Sciatic nerve (tissue), 2 donors: Measurements from ENCODE around the gene ZBTB21. TPM values are rescaled to one million over a fixed set of nuclear protein-coding genes. Genes with fewer than 3 reads are reported as not detected.
A peak's percentile ranks its signal among the peaks of the same experiment; 100 is the strongest.

Source experiments
- ATAC-seq: fragments of 200-7000 bp; cut with Tn5 transposase; one replicate; pipeline ENCODE4 v1.9.1; 2020; ENCODE audit warnings: mild to moderate bottlenecking, moderate library complexity
- DNase-seq: peaks from one replicate; pipeline ENCODE4 v3.0.0-alpha.2; 2020; ENCODE audit warnings: low spot score
- intact Hi-C: fragments of 100-400 bp; cut with DNase I; formaldehyde crosslinking; loops from one replicate; pipeline ENCODE4 v1.14.2; 2022
- total RNA-seq: library from RNA; stranded (reverse); fragmentation: NEBNext Ultra II Directional; extraction: Animal tissue kit (Norgen Biotek cat#: 25700); gene quantifications from one replicate; pipeline ENCODE4 v1.2.1, GENCODE V29; 2021
- donor health status: DM: no; HTN: no; CAD: no.
- donor health status: DM: no; HTN: no; CAD: no.

The ZBTB21 gene
- total RNA-seq, 1 donor from 2014 or later = 27.3 TPM

- intact Hi-C loops = no loop called here
- ATAC-seq = no peak
These were observed 34.5 kb downstream of the ZBTB21 start for GRCh38 chr21:41975391-41976272.

DNA sequence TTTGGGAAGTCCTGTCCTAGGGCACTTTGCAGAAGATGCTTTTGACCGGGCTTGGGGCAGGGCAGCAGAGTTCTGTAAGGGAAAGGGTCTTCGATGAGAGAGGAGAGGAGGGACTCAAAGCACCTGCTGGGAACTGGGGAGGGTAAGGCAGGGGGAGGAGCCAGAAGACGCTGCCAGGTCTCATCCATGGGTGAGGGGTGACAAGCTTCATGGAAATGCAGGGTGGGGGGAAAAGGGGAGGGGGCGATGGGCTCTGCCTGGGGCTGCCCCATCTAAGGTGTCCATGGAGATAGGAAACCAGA is 35.5 kb downstream of the ZBTB21 start:
- ATAC-seq (no peak), DNase-seq (no peak)
- intact Hi-C loops = no loop called here

More at GRCh38 chr21:41975391-41976272, 34.5 kb downstream of the ZBTB21 start:
- DNase-seq = no peak

GRCh38 chr21:41973861-41974751 is 36.1 kb downstream of the ZBTB21 start:
- no peak for DNase-seq
- intact Hi-C loops = no loop called here
- ATAC-seq = no peak

GRCh38 chr21:41973427-41973831 is 36.7 kb downstream of the ZBTB21 start:
- no peak for ATAC-seq
- no peak for DNase-seq
- intact Hi-C loops = no loop called here

DNA sequence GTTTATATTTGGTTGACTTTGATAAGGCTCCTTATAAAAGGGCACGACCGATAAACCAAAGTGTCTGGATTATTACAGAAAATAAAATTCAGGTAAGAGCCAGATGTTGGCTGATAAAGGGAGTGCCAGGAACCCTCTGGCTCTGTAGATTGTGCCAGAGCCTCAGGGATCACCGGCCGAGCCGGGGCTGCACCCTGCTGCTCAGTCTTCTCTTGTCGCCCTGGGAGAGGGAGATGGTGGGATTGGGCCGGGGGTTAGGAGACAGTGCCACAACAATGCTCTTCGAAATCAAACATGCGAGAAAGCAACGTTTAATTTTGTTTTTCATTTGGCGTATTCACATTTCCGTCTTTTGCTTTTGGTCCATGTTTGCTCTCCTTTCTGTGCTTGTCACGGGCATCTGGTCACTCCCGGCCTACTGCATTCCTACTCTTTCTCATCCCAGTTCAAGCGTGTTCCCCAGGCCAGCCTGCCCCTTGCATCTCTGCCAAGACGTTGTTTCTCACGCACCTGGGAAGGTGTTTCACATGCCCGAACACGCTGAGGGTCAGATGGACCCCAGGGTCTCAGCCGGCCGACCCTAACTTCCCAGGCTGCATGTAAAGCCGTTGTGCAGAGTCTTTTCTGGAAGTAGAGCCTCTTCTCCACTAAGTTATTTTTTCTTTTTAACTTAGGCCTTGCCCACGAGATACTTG is 37.5 kb downstream of the ZBTB21 start:
- no peak for ATAC-seq
- no peak for DNase-seq
- intact Hi-C loops = no loop called here

DNA sequence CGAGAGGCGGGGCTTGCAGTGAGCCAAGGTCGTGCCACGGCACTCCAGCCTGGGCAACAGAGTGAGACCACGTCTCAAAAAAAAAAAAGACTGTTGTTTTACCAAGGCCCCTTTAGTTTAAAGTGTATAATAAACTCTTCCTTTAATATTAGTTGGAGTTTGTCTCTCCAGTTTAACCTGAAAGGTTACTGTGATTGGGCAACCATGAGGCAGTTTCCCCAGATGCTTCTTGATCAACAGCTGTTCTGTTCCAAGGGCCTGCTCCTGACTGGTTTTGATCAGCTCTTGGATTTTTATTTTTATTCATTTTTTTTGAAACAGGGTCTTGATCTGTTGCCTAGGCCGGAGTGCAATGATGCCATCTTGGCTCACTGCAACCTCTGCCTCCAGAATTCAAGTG is 38.3 kb downstream of the ZBTB21 start:
- no peak for DNase-seq
- ATAC-seq = no peak
- intact Hi-C loops = no loop called here

- ATAC-seq = no peak
- intact Hi-C loops = no loop called here
- no peak for DNase-seq
These were observed 39.2 kb downstream of the ZBTB21 start for GRCh38 chr21:41970751-41971653.

GRCh38 chr21:41970106-41970391 is 40.1 kb downstream of the ZBTB21 start:
- ATAC-seq = no peak
- no peak for DNase-seq
- intact Hi-C loops = no loop called here

- ATAC-seq (no peak), DNase-seq (no peak)
- intact Hi-C loops = no loop called here
These were observed 42.5 kb downstream of the ZBTB21 start for GRCh38 chr21:41967708-41968107.

DNA sequence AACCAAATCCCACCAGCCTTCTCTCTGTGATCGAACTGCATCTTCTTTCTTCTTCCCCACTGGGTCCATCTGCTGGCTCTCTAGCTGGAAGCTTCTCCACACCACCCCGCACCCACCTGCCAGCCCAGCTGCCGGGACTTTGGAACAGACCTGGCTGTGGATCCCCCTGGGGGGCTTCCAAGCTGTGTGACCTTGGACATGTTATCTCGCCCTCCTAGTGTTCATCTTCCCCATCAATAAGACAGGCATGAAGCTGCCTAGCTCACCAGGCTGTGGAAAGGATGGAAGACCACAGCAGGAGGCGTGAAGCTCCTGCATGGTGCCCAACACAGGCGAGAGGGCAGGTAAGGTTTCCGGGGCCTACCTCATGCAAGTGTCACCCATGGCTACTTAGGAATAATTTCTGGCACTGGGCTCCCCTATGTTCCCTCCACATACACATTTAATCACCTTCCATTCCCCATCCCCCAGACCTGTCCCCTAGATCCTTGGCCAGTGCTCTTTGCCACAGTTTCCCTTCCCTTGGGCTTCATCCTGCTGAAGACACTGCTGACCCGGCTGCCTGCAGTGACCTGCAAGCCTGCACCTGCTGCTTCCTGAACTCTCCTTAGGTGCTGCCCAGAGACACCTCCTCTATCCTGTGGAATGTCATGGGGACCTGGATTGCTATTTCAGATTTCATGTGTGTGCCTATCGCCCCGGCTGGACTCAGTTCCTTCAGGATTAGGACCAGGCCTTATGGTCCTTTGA is 43.1 kb downstream of the ZBTB21 start:
- no peak for DNase-seq
- intact Hi-C loops = no loop called here

DNA sequence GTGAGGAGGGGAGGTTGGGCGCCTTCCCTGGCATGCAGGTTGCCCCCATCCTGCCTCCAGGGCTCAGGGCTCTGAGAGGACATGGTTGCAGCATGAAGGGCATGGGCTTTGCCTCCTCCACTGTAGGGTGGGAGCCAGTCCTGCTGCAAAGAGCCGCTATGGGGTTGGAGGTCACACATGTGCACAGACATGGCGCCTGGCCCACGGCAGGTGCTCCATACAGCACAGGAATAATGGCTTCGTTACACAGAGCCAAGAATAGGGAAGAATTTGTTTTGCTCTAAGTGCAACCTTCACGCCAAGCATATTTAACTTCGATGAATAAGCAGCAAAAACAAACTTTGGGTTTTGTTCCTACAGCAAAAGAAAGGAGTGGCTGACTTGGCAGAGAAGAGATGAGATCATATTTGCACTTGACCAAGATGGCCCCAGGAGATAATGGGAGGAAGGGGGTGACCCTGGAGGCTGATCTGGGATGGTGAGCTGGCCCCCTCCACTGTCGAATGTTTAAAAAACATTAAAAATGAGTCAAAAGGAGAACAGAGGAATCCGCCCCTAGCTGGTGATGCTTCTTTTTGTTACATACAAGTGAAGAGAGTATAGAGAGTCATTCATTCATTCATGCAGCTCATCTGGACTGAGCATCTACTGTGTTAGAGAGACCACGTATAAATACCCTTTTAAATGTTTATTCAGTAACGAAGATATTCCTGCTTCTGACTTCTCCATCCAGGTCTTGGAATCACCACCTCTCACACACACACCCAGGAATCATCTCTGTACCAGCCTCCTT is 43.9 kb downstream of the ZBTB21 start:
- ATAC-seq (peak; percentile 36), DNase-seq (no peak)
- intact Hi-C loops = no loop called here

More for the DNA sequence above, 43.1 kb downstream of the ZBTB21 start:
- ATAC-seq = no peak

DNA sequence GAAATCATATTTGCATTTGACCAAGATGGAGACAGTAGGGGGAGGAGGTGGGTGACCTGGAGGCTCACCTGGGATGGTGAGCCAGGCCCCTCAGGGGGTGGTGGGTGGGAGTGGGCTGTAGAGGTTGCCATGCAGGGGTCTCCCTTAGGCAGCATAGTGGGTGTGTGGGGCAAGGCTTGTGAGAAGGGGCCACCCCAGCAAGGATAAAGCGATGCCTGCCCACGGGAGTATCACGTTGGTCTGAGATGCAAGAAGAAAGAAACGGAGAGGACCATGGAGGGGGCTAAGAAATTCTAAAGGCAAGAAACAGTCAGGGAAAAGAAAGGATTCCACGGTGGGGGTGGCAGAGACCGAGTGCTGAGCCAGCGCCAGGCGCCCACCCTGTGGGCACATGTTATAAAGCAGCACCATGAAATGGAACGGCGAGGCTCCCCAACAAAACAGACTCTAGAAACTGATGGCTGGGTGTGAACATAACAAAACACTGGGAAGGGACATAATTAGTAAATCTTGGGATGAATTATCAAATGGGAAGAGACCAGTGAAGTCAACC is 44.6 kb downstream of the ZBTB21 start:
- DNase-seq (no peak), ATAC-seq (no peak)
- intact Hi-C loops = no loop called here

GRCh38 chr21:41965045-41965444 is 45.1 kb downstream of the ZBTB21 start:
- no peak for DNase-seq
- ATAC-seq = no peak
- intact Hi-C loops = no loop called here

DNA sequence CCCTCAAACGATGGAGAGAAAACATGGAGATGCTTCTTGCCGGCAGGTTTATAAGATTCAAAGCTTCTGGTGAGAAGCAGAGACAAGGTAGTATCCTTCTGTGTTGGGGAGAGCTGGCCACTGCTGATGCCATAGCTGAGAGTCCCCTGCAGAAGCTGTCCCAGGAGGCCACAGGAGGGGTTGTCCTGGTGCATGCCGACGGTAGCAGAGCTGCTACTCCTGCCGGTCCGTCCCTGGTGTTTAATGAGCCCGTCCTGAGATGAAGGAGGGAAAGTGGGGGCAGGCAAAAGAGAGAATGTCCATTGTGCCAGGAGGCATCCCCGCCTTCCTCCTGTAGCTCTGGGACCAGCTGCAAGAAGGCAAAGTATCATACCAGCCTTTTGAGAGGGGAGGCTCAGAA is 46.0 kb downstream of the ZBTB21 start:
- intact Hi-C loops = no loop called here
- no peak for DNase-seq

DNA sequence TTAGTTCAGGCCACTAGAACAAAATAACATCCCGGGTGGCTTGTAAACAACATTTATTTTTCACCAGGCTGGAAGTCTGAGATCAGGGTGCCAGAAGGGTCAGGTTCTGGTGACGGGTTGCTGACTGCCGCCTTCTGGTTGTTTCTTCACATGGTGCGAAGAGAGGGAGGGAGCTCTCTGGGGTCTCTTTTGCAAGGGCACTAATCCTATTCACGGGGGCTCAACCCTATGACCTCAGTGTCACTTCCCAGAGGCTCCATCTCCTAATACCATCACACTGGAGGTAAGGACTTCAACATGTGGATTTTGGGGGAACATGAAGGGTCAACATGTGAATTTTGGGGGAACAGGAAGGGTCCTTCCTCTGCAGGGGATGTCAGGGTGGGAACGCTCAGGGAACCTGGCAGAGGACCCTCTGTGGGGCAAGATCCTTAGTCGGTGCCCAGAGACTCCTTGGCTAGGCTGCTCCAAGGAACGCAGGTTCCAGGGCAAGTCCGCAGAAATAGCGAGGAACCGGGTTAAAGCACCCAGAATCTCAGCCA is 47.7 kb downstream of the ZBTB21 start:
- ATAC-seq = no peak

More for the DNA sequence above, 46.0 kb downstream of the ZBTB21 start:
- no peak for ATAC-seq

DNA sequence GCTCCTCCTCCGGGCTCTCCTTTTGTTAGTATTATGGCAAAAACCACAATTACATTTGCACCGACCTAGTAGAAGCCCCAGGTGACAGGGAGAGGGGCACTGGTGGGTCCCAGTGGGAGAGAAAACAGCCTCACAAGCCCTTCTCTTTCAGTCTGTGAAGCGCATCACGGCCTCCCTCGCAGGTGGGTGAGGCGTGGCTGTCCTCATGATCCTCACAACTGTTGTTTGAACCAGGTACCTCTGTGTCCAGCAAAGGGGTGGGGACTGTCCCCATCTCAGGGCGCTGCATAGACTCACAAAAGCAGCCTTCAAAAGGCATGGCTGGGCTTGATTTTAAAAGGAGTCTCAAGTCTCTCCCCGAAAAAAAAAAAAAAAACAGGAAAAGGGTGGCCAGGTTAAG is 48.4 kb downstream of the ZBTB21 start:
- ATAC-seq (no peak), DNase-seq (no peak)
- intact Hi-C loops = no loop called here

More for the DNA sequence above, 47.7 kb downstream of the ZBTB21 start:
- intact Hi-C loops = no loop called here
- DNase-seq = no peak

- intact Hi-C loops = no loop called here
- DNase-seq (no peak), ATAC-seq (no peak)
These were observed 48.9 kb downstream of the ZBTB21 start for GRCh38 chr21:41961282-41961701.
